CD8-positive, alpha-beta memory T cell (primary cell): ENCODE results near the gene PCBP4. TPM values are rescaled to one million over a fixed set of nuclear protein-coding genes. Genes with fewer than 3 reads are reported as not detected.
A peak's percentile ranks its signal among the peaks of the same experiment; 100 is the strongest.
"Not testable (repeated sequence)": the region's sequence is repeated elsewhere in the genome, so short reads cannot be mapped to it uniquely, and the experiment has no call there.

Experiments used
- CTCF ChIA-PET: fragments of 350-600 bp; sonication (Branson Sonifier 250); formaldehyde crosslinking; loops from one replicate; lab custom pipeline; 2021; ENCODE audit warnings: antibody characterized with exemption; lab: Charles Lee
- POLR2A ChIA-PET: fragments of 350-600 bp; sonication (Branson Sonifier 250); formaldehyde crosslinking; loops from one replicate; lab custom pipeline; 2021; ENCODE audit warnings: antibody characterized with exemption; lab: Charles Lee
- DNase-seq, 5 donors: peaks; one replicate each; pipeline versions ENCODE4 v3.0.0 to v3.0.0-alpha.2; 2020 to 2022; ENCODE audit warnings: mixed read lengths in 1 of 5
- H3K27ac ChIP-seq: one replicate; pipeline ENCODE4 v1.7.0; 2013; ENCODE audit warnings: low read depth, mild to moderate bottlenecking, low read length, moderate library complexity
- H3K27me3 ChIP-seq: 2 replicates; pipeline ENCODE4 v1.7.0; 2013; ENCODE audit warnings: low read length, mild to moderate bottlenecking; ENCODE audit not compliant: insufficient read depth, poor library complexity, severe bottlenecking
- H3K36me3 ChIP-seq: 2 replicates; pipeline ENCODE4 v1.7.0; 2013; ENCODE audit warnings: mild to moderate bottlenecking, low read length, moderate library complexity; ENCODE audit not compliant: insufficient read depth
- H3K4me1 ChIP-seq: 2 replicates; pipeline ENCODE4 v1.7.0; 2013; ENCODE audit warnings: mild to moderate bottlenecking, low read length, moderate library complexity; ENCODE audit not compliant: insufficient read depth
- H3K4me3 ChIP-seq: 2 replicates; pipeline ENCODE4 v1.7.0; 2013; ENCODE audit warnings: mild to moderate bottlenecking, low read length
- H3K9me3 ChIP-seq: 2 replicates; pipeline ENCODE4 v1.7.0; 2013; ENCODE audit warnings: mild to moderate bottlenecking, low read length
- H3K27ac Mint-ChIP-seq, 8 donors: one replicate each; pipeline ENCODE4 v1.8.0; 2020 to 2021; ENCODE audit warnings: mixed read lengths in 8 of 8, mild to moderate bottlenecking in 6 of 8, inconsistent platforms in 3 of 8, moderate library complexity in 3 of 8
- H3K27me3 Mint-ChIP-seq, 2 donors: one replicate each; pipeline ENCODE4 v1.8.0; 2020 to 2021; ENCODE audit warnings: mixed read lengths in 2 of 2, mild to moderate bottlenecking in 1 of 2, moderate library complexity in 1 of 2
- H3K36me3 Mint-ChIP-seq, 3 donors: one replicate each; pipeline ENCODE4 v1.8.0; 2020 to 2021; ENCODE audit warnings: mixed read lengths in 3 of 3, inconsistent platforms in 1 of 3, mild to moderate bottlenecking in 1 of 3
- H3K4me1 Mint-ChIP-seq, 3 donors: one replicate each; pipeline ENCODE4 v1.8.0; 2020 to 2021; ENCODE audit warnings: mixed read lengths in 3 of 3, inconsistent platforms in 1 of 3, mild to moderate bottlenecking in 1 of 3
- H3K4me3 Mint-ChIP-seq, 7 donors: one replicate each; pipeline ENCODE4 v1.8.0; 2020 to 2021; ENCODE audit warnings: mixed read lengths in 7 of 7, mild to moderate bottlenecking in 6 of 7, moderate library complexity in 4 of 7, inconsistent platforms in 2 of 7
- H3K9me3 Mint-ChIP-seq, 5 donors: one replicate each; pipeline ENCODE4 v1.8.0; 2020 to 2022; ENCODE audit warnings: mixed read lengths in 5 of 5, mild to moderate bottlenecking in 3 of 5, moderate library complexity in 2 of 5, inconsistent platforms in 1 of 5
- polyA plus RNA-seq: library from polyadenylated mRNA; unstranded; fragments of 300-500 nt; fragmentation: Illumina TruSeq; gene quantifications from one replicate; pipeline ENCODE4 v1.2.3, GENCODE V29; 2021
- total RNA-seq, 2 experiments: library from RNA; stranded (reverse); gene quantifications; one replicate each; pipeline ENCODE4 v1.2.3, GENCODE V29; 2021

Gene PCBP4
- total and polyA plus RNA-seq, 3 experiments from 2014 or later, result 9.7 to 12.5 (median 12.5) TPM

DNA sequence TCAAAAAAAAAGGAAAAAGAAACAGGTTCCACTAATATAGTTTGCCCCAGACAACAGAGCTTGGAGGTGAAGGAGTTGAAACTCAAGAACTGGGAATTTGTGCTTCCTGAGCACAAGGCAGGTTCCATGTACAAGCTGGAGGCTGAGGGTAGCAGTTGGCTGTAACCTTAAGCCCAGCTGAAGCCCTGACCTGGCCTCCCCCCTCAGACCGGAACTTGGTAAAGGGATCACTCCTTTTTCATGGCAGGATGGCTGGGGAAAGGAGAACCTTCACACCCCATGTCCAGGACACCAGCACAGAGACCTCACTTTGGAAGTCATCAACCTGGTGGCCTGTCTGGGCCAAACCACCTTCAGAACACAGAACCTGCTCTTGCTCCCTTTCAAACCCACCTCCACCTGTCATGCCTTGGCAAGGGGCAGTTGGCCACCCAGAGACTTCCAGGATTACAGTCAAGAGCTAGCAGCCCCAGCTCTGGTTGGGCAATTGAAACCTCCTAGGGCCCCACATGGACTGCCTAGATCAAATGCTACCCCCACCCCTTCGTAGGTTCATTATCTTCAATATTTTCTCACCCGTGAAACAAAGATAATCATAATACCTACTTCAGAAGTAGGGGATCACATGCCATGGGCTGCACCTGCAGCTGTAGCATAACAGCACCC lies 24.9 kb upstream of the PCBP4 start:
- no peaks in the 10 kb centered on the region for H3K9me3 ChIP-seq
- CTCF ChIA-PET, result interaction anchor here (0.9 to 2.0 kb wide), 6 partner anchors 9 to 50 kb away, joined by 3 to 7 read pairs (median 4); partner anchors contain the start of genes ABHD14B, ACY1 and PARP3
- peaks cover 22% of the 10 kb centered on the region for H3K36me3 ChIP-seq
- H3K27me3 ChIP-seq, result no peaks in the 10 kb centered on the region
- POLR2A ChIA-PET, result interaction anchor here (0.5 to 1.4 kb wide), 2 partner anchors 9 to 1051 kb away, joined by 3 to 4 read pairs; partner anchors contain the start of gene ACY1
- H3K4me3 ChIP-seq, result no peak overlapping the region
- no peak overlapping the region for H3K4me3 Mint-ChIP-seq
- no peaks in the 10 kb centered on the region for H3K27me3 Mint-ChIP-seq
- no peak overlapping the region for H3K27ac ChIP-seq
- H3K36me3 Mint-ChIP-seq, result peaks cover 3 to 45% (median 5%) of the 10 kb centered on the region in 3 donors
- H3K27ac Mint-ChIP-seq, result peak overlapping the region in 3 of 8 donors; percentile 2 to 66 (median 47)
- DNase-seq, result no peak
- no peaks in the 10 kb centered on the region for H3K9me3 Mint-ChIP-seq
- H3K4me1 ChIP-seq, result peaks cover 17% of the 10 kb centered on the region
- H3K4me1 Mint-ChIP-seq, result peaks cover 30 to 48% (median 46%) of the 10 kb centered on the region in 3 donors

DNA sequence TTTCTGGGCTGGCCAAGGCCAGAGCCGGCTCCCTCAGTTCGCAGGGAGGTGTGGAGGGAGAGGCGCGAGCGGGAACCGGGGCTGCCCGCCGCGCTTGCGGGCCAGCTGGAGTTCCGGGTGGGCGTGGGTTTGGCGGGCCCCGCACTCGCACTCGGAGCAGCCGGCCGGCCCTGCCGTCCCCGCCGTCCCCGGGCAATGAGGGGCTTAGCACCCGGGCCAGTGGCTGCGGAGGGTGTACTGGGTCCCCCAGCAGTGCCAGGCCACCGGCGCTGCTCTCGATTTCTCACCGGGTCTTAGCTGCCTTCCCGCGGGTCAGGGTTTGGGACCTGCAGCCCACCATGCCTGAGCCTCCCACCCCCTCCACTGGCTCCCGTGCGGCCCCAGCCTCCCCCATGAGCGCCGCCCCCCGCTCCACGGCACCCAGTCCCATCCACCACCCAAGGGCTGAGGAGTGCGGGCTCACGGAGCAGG lies 23.3 kb upstream of the PCBP4 start:
- Mint-ChIP-seq H3K4me1 (peaks cover 23 to 36% (median 36%) of the 10 kb centered on the region in 3 donors), H3K36me3 (peaks cover 1 to 42% (median 5%) of the 10 kb centered on the region in 3 donors)
- Histone ChIP-seq H3K36me3 (peaks cover 22% of the 10 kb centered on the region), H3K4me1 (peaks cover 17% of the 10 kb centered on the region)
- DNase-seq, H3K9me3 Mint-ChIP-seq, H3K9me3 ChIP-seq, H3K27ac Mint-ChIP-seq, H3K27ac ChIP-seq, H3K27me3 Mint-ChIP-seq, H3K4me3 Mint-ChIP-seq, H3K27me3 ChIP-seq, POLR2A ChIA-PET, H3K4me3 ChIP-seq: not testable (repeated sequence)
- CTCF ChIA-PET, result interaction anchor here (1.1 to 2.0 kb wide), 4 partner anchors 8 to 48 kb away, joined by 3 to 7 read pairs (median 5); partner anchors contain the start of genes ABHD14B, ACY1 and PARP3

DNA sequence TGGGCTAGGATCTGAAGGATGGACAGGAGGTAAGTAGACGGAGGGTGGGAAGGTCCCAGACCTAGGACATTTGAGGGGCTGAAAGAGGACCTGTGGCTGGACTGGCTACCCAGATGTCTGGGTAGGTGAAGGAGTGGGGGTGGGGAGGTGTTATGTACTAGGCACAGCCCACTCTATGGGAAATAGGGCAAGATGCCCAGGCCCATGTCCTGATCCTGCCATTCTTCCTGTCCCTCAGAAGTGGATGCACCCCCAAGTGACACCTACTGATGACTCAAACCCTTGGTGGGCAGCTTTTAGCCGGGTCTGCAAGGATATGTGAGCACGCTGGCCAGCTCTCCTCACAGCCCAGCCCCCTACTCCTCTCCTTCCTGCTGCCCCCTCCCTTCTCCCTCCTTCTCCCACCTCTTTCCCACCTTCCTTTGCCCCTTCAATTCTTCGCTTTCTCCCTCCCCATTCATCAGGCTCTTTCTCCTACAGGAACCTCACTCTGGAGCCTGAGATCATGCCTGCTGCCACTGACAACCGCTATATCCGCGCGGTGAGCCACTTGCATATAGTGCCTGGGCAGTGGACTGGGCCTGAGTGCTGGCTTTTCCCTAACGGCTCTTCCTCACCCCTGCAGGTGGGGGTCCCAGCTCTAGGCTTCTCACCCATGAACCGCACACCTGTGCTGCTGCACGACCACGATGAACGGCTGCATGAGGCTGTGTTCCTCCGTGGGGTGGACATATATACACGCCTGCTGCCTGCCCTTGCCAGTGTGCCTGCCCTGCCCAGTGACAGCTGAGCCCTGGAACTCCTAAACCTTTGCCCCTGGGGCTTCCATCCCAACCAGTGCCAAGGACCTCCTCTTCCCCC lies 21.3 kb upstream of the PCBP4 start:
- ChIA-PET CTCF (interaction anchor here (2.7 kb wide), 1 partner anchor 15 kb away, joined by 10 read pairs; the partner anchor contains the start of gene ABHD14B), POLR2A (no interaction called here)
- Histone ChIP-seq H3K27ac (no peak overlapping the region), H3K9me3 (no peaks in the 10 kb centered on the region), H3K36me3 (peaks cover 10% of the 10 kb centered on the region), H3K27me3 (no peaks in the 10 kb centered on the region), H3K4me1 (peaks cover 3% of the 10 kb centered on the region), H3K4me3 (no peak overlapping the region)
- Mint-ChIP-seq H3K36me3 (peaks cover 0 to 22% (median 0%) of the 10 kb centered on the region in 3 donors), H3K27me3 (no peaks in the 10 kb centered on the region), H3K4me1 (peaks cover 13 to 22% (median 22%) of the 10 kb centered on the region in 3 donors), H3K27ac (peak overlapping the region in 6 of 8 donors; percentile 6 to 89 (median 56)), H3K9me3 (no peaks in the 10 kb centered on the region), H3K4me3 (no peak overlapping the region)
- no peak for DNase-seq

DNA sequence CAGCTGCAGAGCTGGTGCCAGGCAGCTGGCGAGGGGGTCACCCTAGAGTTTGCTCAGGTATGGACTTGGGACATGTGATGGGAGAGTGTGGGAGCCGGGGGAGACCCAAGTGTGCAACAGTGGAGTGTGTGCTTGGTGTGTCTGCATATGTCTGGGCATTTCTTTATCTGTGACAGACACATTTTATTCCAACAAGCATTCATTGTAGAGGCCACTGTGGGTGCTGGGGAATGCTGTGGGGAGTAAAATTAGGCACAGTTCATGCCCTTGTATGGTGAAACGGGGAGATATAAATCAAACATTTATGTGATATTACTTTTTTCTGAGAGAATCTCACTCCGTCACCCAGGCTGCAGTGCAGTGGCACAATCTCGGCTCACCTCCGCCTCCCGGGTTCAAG lies 20.3 kb upstream of the PCBP4 start:
- Mint-ChIP-seq H3K27me3 (no peaks in the 10 kb centered on the region), H3K4me3 (no peak overlapping the region), H3K36me3 (peaks cover 0 to 14% (median 1%) of the 10 kb centered on the region in 3 donors), H3K27ac (peak overlapping the region in 5 of 8 donors; percentile 3 to 75 (median 65)), H3K4me1 (peaks cover 14 to 23% (median 19%) of the 10 kb centered on the region in 3 donors), H3K9me3 (no peaks in the 10 kb centered on the region)
- POLR2A ChIA-PET, result interaction anchor here (1.1 kb wide), 1 partner anchor 19 kb away, joined by 3 read pairs; no protein-coding TSS in a partner anchor
- H3K36me3 ChIP-seq, result peaks cover 9% of the 10 kb centered on the region
- H3K4me1 ChIP-seq, result peaks cover 9% of the 10 kb centered on the region
- no peaks in the 10 kb centered on the region for H3K9me3 ChIP-seq
- no peak for DNase-seq
- no peak overlapping the region for H3K27ac ChIP-seq
- CTCF ChIA-PET, result interaction anchor here (1.3 to 2.7 kb wide), 3 partner anchors 12 to 69 kb away, joined by 4 to 10 read pairs (median 5); partner anchors contain the start of genes ABHD14A, ABHD14B and DUSP7
- no peaks in the 10 kb centered on the region for H3K27me3 ChIP-seq
- H3K4me3 ChIP-seq, result no peak overlapping the region

DNA sequence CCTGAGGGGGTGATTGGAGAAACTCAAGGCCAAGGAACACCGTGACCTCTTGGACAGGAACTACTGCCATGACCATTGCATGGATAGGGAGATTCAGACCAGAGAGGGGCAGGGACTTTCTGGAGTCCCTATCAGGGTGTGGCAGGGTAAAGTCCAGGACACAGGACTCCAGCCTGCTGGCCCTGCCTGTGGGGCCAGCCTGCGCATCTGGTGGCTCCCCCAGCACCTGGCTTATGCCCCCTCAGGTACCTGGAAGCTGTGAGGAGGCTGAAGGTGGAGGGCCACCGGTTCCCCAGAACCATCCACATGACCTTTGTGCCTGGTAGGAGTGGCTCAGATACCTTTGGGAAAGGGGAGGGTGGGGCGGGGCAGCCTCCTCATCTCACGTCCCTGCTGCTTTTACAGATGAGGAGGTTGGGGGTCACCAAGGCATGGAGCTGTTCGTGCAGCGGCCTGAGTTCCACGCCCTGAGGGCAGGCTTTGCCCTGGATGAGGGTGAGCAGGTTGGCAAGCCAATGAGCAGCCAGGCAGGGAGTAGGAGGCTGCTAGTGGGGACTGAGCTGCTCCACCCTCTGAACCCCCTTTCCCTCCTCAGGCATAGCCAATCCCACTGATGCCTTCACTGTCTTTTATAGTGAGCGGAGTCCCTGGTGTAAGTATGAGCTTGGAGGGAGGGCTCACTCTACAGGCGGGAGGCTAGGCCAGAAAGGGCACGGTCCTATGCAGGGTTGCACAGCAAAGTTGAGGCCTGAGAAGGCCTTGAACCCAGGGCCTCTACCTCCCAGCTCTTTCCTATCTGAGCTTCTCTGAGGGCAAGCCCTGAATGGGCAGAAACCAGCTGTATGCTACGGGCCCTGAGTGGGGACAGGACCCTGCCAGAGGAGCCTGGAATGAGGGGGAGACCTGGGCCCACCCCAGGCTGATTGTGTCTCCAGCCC lies 19.0 kb upstream of the PCBP4 start:
- H3K36me3 ChIP-seq, result no peaks in the 10 kb centered on the region
- H3K9me3 ChIP-seq, result no peaks in the 10 kb centered on the region
- no peak for DNase-seq
- Mint-ChIP-seq H3K4me3 (no peak overlapping the region), H3K27me3 (no peaks in the 10 kb centered on the region), H3K27ac (peak overlapping the region in 1 of 8 donors; percentile 95), H3K9me3 (no peaks in the 10 kb centered on the region), H3K36me3 (peaks cover 0 to 3% (median 1%) of the 10 kb centered on the region in 3 donors), H3K4me1 (peaks cover 19 to 26% (median 22%) of the 10 kb centered on the region in 3 donors)
- POLR2A ChIA-PET, result interaction anchor here (0.9 to 1.1 kb wide), 2 partner anchors 9 to 18 kb away, joined by 3 to 4 read pairs; partner anchors contain the start of gene RPL29
- H3K27me3 ChIP-seq, result no peaks in the 10 kb centered on the region
- CTCF ChIA-PET, result interaction anchor here (1.3 to 2.7 kb wide), 3 partner anchors 11 to 70 kb away, joined by 4 to 10 read pairs (median 5); partner anchors contain the start of genes ABHD14A, ABHD14B and DUSP7
- H3K4me1 ChIP-seq, result peaks cover 18% of the 10 kb centered on the region
- H3K4me3 ChIP-seq, result no peak overlapping the region
- H3K27ac ChIP-seq, result no peak overlapping the region

DNA sequence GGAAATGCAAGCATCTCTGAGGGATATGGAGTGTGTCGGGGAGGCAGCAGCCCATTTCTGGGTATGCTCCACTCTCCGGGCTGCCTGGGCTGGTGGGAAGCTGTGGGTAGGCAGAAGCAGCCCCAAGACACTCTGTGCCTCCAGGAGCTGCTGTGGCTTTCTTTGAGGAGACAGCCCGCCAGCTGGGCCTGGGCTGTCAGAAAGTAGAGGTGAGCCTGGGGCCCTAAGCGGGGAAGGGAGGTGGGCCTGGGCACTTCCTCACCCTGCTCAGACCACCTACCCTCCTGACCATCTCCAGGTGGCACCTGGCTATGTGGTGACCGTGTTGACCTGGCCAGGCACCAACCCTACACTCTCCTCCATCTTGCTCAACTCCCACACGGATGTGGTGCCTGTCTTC lies 17.8 kb upstream of the PCBP4 start:
- POLR2A ChIA-PET, result no interaction called here
- H3K4me3 Mint-ChIP-seq, result peak overlapping the region in 6 of 7 donors; percentile 16 to 84 (median 41)
- CTCF ChIA-PET, result interaction anchor here (1.8 to 3.9 kb wide), 2 partner anchors 11 to 354 kb away, joined by 5 to 43 read pairs; partner anchors contain the start of genes ABHD14A and ABHD14B

More for the DNA sequence above, 17.8 kb upstream of the PCBP4 start:
- Histone ChIP-seq H3K36me3 (no peaks in the 10 kb centered on the region), H3K4me1 (peaks cover 20% of the 10 kb centered on the region), H3K9me3 (no peaks in the 10 kb centered on the region), H3K27me3 (no peaks in the 10 kb centered on the region), H3K4me3 (no peak overlapping the region), H3K27ac (no peak overlapping the region)
- Mint-ChIP-seq H3K4me1 (peaks cover 23 to 29% (median 25%) of the 10 kb centered on the region in 3 donors), H3K27ac (peak overlapping the region in 7 of 8 donors; percentile 53 to 94 (median 76)), H3K9me3 (no peaks in the 10 kb centered on the region), H3K27me3 (no peaks in the 10 kb centered on the region), H3K36me3 (peaks cover 0 to 1% (median 0%) of the 10 kb centered on the region in 3 donors)
- no peak for DNase-seq
